Stimulated activated CD4-positive, alpha-beta T cell treated with anti-CD3 and anti-CD28 coated beads, Interleukin-4, amount 100 ng/mL, for 24 hours (primary cell): ENCODE data around the gene STK32B.

Experiments
- DNase-seq: peaks from one replicate; pipeline ENCODE4 v3.0.0-alpha.2; 2020

STK32B gene

GRCh38 chr4:5371415-5372190 lies 320.3 kb downstream of the STK32B start:
- DNase-seq, result no peak

GRCh38 chr4:5372198-5372597 lies 320.9 kb downstream of the STK32B start:
- no peak for DNase-seq

GRCh38 chr4:5373327-5373726 lies 322.0 kb downstream of the STK32B start:
- DNase-seq, result no peak

DNA sequence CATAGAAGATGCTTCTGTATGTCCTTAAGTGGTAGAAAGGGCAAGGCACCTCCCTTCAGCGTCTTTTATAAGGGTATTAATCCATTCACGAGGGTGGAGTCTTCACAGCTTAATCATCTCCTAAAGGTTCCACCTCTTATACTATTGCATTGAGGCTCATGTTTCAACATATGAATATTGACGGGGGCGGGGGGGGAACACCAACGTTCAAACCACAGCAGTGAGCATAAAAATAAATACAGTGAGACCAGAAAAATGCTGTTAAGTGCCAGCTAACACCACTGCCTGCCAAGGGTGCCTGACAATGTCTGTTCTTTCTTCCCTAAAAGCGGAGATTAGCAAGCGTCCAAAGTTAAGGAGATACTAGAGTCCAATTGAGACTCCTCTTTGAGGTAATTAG lies 323.3 kb downstream of the STK32B start:
- no peak for DNase-seq

DNA sequence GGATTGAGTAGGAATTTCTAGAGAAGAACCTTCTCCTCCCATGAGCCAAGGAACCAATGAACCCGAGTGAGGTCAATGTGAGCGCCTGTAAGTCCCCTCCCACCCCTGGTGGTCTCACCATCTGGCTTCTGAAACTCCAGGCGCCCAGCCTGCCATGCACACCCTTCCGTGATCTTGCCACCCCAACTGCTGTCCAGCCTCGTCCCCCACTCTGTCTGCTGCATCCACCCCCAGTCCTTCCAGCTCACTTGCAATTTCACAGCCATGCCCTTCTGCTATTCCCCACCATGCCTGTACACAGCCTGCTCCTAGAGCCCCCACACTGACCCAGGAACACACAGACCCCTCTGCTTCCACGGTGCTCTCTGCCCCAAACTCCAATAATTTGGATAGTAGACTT lies 323.7 kb downstream of the STK32B start:
- no peak for DNase-seq

DNA sequence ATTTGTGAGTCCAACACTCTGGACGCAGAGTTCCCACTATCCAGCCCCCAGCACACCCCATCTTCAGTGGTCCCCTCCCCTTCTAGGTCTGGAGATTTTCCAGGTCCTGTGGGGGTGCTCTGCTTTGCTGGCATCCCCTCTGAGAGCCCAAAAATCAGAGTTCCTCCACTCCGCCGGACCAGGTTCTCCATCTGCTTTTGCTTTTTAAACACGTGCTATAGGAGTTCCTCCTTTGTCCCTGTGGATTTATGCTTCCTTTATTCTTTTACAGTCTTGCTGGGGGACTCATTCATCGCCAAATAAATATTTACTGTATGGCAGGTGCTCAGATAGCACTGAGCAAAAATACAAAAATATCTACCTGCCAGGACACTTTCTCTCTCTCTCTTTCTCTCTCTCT lies 324.7 kb downstream of the STK32B start:
- no peak for DNase-seq

DNA sequence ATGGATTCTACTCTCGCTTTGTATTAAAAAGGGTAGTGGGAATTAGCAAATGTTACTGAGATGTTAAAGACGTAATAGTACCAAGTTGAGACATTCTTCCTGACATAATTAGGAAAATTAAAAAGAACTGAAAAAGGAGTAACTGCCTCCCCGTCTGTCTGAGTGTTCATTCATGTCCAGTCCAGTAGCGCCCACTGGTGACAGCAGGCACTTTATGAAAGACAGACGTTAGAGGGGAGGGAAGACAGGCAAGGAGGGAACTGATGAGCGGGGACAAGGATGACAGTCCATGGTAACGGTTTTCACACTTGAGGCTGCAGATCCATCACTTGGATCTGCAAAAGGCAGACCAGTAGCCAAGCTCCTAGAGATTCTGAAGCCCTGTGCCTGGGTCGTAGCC lies 326.7 kb downstream of the STK32B start:
- no peak for DNase-seq

- DNase-seq, result no peak
These were observed 328.6 kb downstream of the STK32B start for GRCh38 chr4:5379895-5380294.

GRCh38 chr4:5381961-5382441 lies 330.7 kb downstream of the STK32B start:
- DNase-seq, result no peak

DNA sequence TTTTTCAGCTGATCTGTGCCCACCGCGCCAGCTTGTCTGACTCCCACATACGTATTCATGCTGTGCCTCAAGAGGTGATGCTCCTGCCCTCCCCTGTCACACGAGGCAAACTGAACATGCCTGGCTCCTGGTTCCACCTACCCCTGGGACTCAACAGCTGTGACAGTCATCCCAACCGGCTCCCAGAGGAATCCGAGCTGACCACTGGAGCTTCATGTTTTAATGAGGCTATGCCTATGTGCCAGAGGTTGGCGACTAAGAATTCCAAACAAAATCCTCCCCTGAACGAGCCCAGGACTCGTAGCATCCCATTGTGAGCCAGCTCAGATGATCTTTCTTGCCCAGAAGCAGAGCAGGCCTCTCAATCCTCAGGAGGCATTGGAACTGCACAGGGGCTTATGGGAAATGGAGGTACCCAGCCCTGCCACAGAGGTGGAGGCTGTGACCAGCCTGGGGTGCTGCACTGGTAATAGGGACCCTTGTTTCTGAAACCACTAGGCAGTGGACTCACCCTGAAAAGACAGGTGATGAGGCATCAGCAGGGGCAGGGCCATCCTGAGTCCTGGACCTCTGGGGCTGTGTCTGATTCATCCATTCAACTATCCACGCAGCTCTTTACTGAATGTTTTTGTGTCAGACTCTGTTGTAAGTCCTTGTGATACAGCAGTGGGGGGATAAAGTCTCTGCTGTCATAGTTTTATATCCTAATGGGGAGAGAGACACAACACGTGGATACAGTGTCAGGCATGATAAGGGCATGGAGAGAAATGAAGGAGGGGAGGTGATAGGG lies 332.1 kb downstream of the STK32B start:
- DNase-seq, result no peak

- DNase-seq, result no peak
These were observed 334.5 kb downstream of the STK32B start for GRCh38 chr4:5385741-5386311.

DNA sequence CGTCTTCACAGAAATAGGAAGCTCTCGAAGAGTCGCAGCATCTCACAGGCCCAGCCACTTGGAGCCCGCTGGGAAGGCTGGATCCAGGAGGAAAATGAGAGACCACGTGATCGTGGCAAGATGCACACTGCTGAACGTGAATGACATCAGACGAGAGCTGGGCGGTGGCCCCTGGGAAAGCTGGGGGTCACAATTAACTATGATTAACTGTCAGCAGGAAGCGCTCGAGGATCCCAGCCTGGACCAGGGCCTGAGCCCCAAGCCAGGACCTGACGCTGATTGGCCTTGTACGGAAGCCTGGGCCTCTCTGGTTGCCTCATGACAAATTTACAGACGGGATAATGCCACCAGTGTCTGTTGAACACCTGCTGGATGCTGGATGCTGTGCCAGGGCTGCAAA lies 335.6 kb downstream of the STK32B start:
- no peak for DNase-seq

DNA sequence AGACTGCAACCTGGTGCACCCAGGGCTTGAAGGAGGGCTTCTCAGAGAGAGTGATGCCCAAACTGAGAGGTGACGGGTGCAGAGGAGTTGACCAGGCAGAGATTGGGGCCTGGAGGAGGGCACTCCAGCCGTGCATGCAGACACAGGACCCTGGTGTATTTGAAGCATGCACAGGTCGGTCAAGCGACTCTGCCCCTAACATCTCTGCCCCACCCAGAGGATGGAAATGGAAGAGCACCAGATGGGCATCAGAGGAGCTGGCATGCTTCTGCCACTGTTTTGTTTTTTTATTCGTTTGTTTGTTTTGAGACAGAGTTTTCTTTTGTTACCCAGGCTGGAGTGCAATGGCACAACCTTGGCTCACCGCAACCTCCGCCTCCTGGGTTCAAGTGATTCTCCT lies 336.2 kb downstream of the STK32B start:
- no peak for DNase-seq

- DNase-seq, result no peak
These were observed 338.6 kb downstream of the STK32B start for GRCh38 chr4:5389756-5390310.

- no peak for DNase-seq
These were observed 340.2 kb downstream of the STK32B start for GRCh38 chr4:5391492-5391891.

- DNase-seq, result no peak
These were observed 342.7 kb downstream of the STK32B start for GRCh38 chr4:5393911-5394513.

- no peak for DNase-seq
These were observed 344.5 kb downstream of the STK32B start for GRCh38 chr4:5395781-5396180.

DNA sequence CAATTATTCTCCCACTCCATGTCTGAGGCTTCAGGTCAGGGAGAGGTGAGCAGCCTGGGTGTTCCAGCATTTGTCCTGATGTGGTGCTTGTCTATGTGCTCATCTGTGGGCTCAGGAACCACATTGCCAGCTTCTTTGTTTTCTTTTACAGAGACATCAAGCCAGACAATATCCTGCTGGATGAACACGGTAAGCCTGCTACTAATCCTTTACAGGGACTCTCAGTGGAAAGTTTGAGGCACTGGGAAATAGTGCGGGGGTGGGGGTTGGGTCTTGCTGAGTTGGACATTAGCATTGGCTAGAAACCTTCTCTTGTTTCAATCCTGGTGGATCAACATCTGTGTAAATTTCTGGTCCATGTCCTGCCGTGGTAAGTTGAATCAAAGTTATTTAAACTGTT lies 346.8 kb downstream of the STK32B start:
- DNase-seq, result no peak

GRCh38 chr4:5399124-5399523 lies 347.8 kb downstream of the STK32B start:
- no peak for DNase-seq

DNA sequence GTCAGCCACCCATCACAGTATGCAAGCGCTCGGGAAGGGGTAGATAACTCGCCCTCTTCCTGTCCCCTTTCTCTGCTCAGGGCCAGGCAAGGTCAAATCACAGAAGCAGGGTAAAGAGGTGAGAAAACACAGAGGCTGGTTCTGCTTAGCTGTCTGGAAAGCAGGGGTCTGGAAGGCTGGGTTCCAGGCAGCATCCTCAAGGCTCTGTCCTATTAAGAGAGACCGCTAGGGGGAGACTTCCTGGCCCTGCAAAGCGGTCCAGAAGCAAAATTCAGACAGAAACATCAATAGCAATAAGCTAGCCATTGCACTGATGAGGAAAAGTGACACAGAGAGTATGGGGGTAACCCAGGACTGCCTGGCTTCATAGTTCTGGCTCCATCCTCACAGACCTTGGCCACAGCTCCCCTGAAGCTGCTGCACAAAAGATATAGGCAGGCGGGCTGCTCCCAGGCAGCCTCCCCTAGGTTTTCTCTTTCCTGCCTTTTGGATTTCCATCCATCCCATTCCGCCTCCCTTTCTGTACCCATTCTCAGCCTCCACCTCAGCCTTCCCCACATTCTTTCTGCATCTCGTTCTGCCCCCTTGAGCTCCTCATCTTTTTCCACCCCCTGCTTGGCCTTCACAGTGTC lies 348.6 kb downstream of the STK32B start:
- DNase-seq, result no peak

DNA sequence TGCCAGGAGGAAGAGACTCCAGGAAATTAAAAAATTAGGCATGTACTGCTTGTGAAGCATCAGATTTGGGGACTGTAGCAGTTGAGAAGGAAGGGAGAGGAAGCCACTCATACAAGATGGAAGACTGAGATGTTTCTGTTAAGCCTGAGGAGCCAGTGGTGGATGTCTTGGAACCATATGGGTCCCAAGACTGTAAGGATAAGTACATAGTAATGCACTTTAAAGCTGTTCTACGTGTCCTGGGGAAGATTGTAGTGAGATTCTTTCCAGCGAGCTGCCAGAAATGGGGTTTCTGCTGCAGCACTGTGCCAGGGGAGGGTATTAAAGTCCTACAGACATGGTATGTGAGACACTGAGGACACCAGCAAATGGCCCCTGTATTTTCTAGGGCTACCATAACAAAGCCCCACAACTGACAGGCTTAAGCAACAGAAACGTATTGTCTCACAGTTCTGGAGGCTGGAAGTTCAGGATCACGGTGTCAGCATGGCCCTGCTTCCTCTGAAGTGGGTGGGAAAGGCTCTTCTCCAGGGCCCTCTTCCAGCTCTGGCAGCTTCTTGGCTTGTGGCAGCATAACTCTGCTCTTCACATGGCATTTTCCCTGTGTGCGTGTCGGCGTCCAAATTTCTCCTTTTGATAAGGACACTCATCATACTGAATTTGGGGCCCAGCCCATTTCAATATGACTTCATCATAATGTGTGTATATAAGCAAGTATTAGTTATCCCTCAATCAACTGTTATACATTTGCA lies 352.6 kb downstream of the STK32B start:
- DNase-seq, result no peak

DNA sequence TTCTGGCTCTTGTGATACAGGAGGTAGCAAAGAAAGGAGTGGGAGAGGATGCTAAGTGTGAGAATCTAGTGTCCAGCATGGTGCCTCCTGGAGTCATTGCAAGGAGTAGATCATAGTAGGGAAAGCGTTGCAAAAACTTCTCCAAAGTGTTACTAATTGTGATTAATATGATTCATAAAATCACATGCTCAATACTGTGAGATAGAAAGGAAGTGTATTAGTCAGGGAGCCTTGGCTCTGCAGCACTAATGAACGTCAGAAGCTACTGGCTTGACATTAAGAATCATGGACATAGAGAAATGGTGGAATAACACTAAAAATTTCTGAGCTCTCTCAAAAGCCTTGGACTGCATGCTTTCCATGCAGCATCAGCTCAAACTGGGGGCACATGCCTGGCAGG lies 358.0 kb downstream of the STK32B start:
- DNase-seq, result no peak
